NOMO-1 treated with dmso at 0.1 percent for 144 hours (cell line): Measurements from ENCODE around the gene MXI1.

Experiments used
- DNase-seq: peaks from one replicate; lab custom pipeline; 2025; ENCODE audit not compliant: unreplicated experiment; lab: John Stamatoyannopoulos, UW

Gene MXI1

DNA sequence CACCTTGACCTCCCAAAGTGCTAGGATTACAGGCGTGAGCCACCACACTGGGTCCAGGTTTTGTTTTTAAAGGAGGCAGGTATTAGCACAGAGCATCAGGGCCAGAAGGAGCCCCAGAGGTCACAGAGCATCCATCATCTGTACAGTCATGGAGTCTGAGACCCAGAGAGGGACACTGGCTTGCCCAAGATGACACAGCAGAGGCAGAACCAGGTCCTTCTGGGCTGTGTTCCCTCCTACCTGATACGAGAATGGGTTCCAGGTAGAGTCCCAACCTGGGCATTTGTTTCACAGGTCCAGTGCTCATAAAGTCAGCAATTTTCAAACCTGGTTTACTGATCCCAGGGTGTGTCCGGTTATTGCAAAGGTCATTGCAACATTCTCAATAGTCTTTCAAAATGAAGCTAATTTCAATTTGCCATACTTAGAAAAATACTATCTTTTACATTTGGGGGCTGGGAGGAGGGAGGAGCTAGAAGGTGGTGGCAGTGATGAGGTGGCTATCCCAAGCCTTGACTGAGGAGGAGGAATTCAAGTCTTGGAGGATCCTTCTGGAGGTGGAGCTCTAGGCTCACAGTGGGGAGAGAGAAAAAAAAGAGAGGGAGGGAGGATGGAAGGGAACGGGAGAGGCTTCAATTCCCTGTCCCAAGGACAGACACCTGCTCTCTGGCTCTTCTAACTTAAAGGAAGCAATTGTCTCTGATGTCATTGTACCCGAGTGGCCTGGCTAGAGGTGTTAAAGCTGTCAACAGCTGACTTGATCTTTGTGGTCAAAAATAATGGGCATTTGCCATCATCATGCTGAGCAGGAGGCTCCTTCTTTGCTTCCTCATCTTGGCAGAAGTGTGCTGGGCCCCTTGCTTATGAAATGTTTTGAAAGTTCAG lies 8.1 kb downstream of the MXI1 start:
- peak; percentile 66 for DNase-seq

DNA sequence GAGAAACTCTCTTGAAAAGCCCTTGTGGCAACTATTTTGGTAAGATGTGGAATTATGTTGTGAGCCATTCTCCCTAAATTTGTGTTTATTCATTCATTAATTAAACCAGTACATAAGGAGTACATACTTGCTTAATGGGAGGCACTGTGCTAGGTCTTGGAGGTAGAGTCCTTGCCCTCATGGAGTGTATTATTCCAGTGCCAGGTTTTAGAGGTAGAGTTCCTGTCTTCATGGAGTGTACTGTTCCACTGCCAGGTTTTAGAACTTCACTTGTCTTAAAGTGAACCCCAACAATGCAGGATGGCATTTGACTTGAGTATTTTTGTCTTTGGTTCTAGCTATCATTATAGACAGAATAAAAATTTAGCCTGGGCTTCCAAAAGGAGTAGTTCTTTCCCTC lies 8.8 kb downstream of the MXI1 start:
- no peak for DNase-seq

DNA sequence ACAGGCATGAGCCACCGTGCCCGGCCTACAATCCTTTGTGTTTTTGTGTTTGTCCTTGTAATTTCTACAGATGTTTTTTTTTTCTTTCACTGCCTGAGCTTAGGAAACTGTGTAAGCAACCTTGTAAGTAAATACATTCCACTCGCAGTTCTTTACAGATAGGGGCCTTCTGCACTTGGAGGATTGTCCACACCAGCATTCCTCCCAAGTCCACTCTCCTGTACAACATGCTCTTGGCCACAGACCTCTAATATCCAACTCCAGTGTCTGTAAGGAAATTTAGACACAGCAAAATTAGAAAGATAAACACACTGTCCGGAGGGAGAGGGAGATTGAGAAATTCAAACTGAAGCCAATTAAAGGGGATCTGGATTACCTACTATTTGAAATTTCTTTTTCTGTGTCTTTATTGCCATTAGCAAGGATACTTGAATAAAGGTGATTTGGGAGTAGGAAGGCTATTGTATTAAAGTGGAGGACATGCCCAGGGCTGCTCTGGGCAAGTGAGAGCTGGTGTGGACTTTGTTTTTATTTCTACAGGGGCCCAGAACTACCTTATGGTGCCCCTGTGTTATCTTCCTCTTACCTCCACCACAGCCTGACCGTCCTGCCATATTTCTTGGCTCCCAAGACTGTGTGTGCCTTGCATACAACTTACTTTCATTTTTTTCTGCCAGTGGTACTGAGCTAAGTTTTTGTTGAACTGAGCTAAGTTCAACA lies 9.7 kb downstream of the MXI1 start:
- no peak for DNase-seq

DNA sequence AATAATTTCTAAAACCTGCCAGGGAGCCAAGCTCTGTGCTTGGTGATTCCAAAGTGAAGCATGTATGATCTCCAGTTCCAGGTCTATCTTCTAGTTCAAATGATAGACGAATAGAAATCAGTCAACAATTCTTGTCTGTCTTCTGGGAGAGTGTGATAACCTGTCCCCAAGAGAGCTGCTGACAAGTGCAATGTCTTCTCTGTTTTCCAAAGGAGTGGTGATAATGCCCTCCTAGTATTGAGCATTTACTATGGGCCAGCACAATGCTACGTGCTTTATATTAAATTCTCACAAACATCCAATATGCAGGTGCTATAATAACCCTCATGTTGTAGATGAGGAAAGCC lies 10.2 kb downstream of the MXI1 start:
- DNase-seq: no peak

DNA sequence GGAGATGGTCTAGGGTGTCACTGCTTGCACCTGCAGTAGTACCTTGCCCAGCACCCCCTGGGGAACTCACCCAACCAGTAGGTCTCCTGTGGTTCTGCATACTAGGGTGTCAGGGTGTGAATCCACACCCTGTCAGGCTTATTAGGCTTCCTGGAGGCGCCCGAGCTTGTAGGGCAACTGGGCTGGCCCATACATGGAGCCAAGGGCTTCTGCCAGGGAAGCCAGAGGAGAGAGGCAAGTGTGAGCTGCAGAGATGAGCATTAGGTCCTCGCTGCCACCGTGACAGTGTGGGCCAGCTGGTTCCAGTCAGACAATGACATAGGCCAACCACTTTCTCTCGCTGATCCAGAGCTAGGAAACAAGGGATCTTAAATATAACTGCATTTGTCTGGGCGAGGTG lies 11.2 kb downstream of the MXI1 start:
- DNase-seq: no peak

DNA sequence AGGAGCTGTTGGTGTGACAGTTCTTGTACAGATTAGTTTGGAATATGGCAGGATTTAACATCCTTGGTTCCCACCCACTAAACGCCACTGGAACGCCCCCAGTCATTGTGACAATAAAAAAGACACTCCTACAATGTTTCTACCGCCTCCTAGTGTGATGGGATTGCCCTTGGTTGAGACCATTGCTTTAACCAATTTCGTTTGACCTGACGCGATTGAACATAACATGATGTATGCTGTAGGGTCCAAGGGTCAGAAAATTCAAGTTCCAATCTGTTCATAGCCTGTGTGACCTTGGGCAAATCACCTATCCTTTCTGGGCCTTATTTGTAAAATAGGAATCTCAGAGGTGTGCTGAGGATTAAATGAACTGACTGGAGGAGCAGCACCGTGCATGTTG lies 12.5 kb downstream of the MXI1 start:
- DNase-seq: no peak

DNA sequence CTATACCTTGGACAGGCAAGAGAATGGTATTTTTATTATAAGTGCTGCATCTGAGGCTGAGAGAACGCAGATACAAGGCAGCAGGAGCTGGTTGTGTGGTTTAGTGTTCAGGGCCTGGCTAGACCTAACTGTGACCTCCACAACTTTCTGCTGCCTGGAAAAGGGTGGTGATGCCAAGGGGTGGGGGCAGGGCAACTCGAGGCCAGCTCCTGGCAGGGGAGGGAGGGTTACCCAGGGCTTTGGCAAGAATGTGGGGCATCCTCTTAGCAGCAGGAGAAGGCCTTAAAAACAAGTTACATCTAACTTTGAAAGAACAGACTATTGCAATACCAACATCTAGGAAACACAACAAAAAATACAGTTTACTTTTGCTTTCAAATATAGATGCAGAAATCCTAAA lies 13.0 kb downstream of the MXI1 start:
- DNase-seq: no peak

DNA sequence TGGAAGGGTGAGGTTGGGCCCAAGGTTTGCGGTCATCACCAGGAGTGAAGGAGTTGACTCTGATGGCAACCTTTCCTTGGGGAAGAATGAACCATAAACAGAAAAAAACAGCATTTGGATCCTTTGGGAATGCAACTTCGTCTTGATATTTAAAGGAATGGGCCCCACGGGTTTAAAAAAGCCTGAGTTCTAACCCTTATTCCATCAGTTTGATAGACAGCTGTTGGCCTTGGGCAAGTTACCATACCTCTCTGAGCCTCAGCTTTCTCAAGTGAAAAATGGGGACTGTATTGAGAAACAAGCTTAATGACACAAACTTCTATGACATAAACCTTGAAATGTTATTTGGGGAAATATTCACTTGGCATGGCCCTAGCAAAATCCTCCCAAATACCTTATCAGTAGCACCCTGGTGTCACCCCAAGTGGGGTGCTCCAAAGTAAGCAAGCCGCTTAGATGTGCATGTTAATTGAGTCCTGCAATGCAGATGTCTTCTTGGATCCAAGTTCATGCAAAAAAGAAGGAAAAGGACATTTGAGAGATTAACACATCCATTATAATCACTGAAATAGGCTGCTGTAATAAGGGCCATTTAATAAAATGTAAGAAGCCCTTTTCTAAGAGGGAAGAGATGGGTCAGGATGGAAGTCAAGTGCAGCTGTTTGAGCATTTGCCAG lies 13.8 kb downstream of the MXI1 start:
- no peak for DNase-seq

DNA sequence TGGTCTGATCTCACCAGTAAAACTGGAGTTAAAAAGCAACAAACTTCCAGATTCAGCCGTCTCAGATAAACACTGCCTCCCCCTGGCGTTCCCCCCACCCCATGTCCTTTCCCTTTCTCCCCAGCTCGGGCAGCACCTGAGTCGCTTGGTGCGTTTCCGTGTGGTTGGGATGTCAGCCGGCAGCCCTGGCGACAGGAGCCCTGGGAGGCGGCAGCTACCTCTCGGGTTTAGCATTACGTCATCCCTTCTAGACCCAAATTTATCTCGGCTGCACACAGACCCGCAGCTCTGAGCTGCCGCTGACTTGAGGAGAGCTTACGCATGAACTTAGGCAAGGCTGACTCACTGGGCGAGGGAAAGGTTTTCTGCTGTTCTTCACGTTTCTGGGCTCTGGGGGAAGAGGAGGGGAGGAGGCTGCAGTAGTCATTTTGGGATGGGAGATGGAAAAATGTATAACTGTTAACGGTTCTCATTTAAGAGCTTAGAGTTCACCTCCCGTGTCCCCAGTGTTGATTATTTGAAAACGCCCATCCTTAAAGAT lies 14.4 kb downstream of the MXI1 start:
- peak; percentile 71 for DNase-seq

DNA sequence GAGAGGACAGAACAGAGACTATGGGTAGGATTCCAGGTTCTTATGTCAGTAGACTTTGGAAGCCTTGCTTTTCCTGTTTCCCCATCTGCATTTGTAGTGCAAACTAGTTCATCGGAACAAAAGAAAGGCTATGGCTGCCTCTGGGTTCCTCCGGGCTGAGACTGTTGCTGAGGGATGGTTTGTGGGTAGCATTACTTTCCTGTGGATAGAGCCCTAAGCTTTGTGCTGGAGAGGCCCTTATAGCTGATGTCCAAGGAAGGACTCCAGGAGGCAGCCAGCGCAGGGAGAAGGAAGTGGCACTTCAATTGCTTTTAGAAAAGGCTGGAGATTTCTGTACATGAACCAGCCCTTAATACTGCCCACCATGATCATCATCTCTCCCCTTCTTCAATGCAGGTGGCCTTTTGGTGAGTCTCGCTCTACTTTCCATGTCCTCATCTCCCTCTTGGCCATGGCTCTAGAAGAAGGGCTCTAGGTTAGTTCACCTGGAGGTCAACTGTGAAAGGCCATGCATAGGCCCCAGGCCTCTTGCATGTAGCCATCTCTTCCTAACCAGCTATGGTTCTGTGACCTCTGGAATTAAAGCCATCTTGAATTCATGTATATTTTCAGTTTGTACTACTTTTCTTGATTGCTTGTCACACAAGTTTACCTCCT lies 15.4 kb downstream of the MXI1 start:
- DNase-seq: no peak

DNA sequence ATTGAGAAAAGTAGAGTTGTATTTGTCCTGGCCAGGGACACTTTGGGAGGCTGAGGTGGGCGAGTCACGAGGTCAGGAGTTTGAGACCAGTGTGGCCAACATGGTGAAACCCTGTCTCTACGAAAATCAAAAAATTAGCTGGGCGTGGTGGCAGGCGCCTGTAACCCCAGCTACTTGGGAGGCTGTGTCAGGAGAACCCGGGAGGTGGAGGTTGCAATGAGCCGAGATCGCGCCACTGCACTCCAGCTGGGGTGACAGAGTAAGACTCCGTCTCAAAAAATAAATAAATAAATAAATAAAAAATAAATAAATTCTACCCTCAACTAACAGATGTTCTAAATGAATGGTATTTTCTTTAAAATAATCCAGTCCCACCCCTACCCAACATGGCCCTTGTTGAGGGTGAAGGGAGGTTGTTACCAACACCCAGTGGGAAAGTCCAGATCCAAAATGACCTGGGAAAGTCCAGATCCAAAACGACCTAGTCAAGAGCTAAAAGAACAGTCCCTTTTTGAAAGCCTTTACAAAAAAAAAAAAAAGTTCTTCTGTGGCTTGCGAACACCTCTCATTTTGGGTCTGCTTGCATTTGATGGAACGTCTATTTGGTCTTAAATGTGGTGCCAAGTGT lies 16.0 kb downstream of the MXI1 start:
- DNase-seq: no peak

DNA sequence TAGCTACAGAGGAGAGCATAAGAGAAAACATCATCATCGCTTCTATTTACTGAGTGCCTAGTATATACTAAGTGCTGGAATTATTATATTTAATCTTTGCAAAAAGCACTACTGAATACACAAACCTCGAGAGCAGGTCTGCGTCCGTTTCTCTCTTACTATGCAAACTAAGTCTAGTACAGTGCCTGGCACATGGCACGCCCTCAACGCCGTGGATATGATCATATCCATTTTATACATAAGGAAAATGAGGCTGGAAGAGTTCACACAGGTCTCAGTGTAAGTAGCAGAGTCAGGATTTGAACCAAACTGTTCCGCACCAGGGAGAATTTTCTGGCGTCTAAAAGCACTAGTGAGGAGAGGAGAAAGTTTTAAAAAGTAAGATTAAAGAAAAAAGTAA lies 17.6 kb downstream of the MXI1 start:
- no peak for DNase-seq

DNA sequence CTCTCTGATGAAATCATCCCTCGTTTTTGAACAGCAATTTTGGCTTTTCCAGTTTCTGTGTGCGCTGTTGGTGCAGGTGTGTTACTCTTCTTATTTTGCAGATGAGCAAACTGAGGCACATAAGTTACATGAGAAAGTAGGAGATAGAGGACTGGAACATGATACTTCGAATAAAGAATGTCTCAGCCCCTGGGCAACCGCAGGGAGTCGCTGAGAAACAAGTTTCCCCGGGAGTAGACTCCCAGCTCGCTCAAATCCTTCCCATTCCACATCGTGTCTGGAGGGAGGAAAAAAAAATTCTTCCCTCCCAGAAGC lies 18.0 kb downstream of the MXI1 start:
- no peak for DNase-seq

DNA sequence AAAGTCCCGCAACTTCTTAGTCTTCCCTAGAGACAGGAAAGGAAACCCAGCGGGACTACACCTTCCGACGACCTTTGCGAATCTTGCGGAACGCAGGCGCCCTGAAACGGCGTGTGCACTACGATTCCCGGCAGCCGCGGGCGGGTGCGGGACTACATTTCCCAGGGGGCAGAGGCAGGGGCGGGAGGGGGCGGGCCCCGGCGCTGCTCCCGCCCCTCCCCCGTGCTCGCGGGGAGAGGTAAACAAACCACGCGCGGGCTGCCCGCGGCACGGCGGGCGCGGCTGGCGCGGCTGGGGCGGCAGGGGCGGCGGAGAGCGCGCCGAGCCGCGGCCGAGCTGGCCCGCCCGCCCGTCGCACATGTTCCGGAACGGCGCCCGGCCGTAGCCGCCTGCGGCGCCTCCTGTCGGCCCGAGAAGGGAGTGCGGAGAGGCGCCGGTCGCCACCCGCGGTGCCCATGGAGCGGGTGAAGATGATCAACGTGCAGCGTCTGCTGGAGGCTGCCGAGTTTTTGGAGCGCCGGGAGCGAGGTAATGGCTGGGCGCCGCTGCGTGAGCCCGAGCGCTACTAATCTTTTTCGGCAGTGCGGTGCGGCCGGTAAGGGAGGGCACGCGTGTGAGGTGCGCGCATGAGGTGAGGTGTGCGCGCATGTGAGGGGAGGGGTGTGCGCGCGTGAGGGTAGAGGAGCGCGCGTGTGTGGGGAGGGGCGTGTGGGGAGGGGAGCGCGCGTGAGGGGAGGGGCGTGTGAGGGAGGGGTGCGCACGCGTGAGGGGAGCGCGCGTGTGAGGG lies 18.5 kb downstream of the MXI1 start:
- DNase-seq: peak; percentile 85

DNA sequence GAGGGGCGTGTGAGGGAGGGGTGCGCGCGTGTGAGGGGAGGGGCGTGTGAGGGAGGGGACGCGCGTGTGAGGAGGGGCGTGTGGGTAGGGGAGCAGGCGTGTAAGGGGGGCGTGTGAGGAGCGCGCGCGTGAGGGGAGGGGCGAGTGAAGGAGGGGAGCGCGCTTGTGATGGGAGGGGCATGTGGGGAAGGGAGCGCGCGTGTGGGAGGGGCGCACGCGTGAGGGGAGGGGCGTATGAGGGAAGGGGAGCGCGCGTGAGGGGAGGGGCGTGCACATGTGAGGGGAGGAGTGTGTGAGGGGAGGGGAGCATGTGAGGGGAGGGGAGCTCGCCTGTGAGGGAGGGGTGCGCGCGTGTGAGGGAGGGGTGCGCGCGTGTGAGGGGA lies 19.1 kb downstream of the MXI1 start:
- DNase-seq: peak; percentile 86

DNA sequence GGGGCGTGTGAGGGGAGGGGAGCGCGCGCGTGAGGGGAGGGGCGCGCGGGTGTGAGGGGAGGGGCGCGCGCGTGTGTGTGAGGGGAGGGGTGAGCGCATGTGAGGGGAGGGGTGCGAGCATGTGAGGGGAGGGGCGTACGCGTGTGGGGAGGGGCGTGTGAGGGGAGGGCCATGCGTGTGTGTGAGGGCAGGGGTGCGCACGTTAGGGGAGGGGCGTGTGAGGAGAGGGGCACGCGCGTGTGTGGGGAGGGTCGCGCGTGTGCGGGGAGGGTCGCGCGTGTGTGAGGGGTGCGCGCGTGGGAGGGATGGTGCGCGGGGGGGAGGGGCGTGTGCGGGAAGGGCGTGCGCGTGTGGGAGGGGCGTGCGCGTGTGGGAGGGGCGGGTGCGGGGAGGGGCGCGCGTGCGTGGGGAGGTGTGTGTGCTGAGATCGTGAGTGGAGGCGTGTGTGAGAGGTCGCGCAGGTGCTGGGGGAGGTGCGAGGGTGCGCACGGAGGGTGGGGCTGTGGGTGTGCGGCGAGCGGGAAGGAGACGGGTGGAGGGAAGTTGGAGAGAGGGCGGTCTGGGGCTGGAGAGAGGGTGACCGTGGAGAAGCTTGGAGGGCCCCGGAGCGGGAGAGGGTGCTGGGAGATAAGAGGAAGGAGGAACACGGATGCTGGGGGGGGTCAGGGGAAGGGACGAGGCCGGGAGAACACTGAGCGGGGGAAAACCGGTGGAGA lies 19.7 kb downstream of the MXI1 start:
- DNase-seq: peak; percentile 86

DNA sequence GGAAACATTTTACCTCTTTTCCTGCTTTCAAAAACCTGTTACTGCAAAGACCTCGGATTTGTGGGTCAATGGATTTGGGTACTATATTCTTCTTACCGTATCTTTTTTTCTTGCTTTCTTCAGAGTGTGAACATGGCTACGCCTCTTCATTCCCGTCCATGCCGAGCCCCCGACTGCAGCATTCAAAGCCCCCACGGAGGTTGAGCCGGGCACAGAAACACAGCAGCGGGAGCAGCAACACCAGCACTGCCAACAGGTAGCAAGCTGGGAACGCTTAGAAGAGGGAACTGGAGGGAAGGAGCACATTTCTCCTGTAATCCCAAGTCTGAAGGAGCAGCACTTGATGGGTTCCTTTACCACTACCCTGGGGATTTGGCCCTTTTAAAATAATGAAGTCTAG lies 20.7 kb downstream of the MXI1 start:
- DNase-seq: no peak

DNA sequence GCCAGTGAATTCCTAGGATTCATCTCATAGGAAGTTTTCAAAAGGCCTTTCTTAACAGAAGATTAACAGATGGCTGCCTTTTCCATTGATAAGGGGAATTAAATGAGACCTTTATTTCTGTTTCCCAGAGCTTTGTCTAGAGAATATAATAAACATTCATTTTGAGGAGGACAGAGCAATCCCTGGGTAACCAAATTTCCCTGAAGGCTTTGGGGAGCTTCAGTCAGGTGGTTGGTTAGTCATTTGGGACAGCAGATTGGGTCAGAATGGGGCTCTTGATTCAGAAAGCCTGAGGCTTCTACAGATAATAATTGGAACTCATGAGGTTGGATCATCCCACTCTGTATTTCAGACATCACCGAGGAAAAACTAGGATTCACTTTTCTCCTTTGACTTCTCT lies 21.8 kb downstream of the MXI1 start:
- DNase-seq: no peak

DNA sequence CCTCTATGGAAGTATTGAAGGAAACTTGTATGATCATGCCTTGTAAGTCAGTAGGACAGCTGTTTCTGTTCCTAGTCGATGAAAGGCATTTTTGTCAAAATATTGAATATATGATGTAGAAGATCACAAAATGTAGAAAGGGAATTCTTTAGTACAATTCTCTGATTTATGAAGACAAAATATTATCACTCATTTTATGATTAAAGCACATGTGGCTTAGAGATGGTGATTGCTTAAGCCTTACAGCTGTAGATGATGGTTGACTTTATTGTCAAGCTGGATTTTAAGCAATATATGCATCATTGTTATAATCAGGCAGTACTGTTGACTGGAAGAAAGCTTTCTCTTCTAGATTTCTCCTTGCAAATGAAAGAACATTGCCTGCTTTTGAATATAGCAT lies 26.4 kb downstream of the MXI1 start:
- DNase-seq: no peak
